CD4-positive, alpha-beta T cell (primary cell): Measurements from ENCODE around the gene ATN1. TPM values are rescaled to one million over a fixed set of nuclear protein-coding genes. Genes with fewer than 3 reads are reported as not detected.

Source experiments
- ATAC-seq: fragments of 200-7000 bp; cut with Tn5 transposase; one replicate; pipeline ENCODE4 v1.10.0; 2022; ENCODE audit warnings: mild to moderate bottlenecking; ENCODE audit not compliant: poor library complexity
- CTCF ChIA-PET: fragments of 350-600 bp; sonication (Branson Sonifier 250); formaldehyde crosslinking; loops from one replicate; lab custom pipeline; 2021; ENCODE audit warnings: antibody characterized with exemption, inconsistent platforms; lab: Charles Lee
- POLR2A ChIA-PET: fragments of 350-600 bp; sonication (Branson Sonifier 250); formaldehyde crosslinking; loops from one replicate; lab custom pipeline; 2021; ENCODE audit warnings: antibody characterized with exemption, inconsistent platforms; lab: Charles Lee
- DNase-seq, 14 experiments: peaks; one replicate each; pipeline ENCODE4 v3.0.0-alpha.2; 2013 to 2020; ENCODE audit warnings: mixed read lengths in 2 of 14
- H3K27ac ChIP-seq, 2 donors: one replicate each; pipeline versions ENCODE4 v1.5.1 to v1.7.0; 2013; ENCODE audit warnings: low read length in 2 of 2, low read depth in 1 of 2, mild to moderate bottlenecking in 1 of 2
- H3K27me3 ChIP-seq, 2 experiments: 1 replicate in 1 of 2; 2 replicates in 1 of 2; pipeline versions ENCODE4 v1.6.1 to v1.7.0; 2013; ENCODE audit warnings: low read length in 2 of 2, control low read depth in 1 of 2, mild to moderate bottlenecking in 1 of 2, moderate library complexity in 1 of 2; ENCODE audit not compliant: insufficient read depth in 2 of 2, control insufficient read depth in 1 of 2
- H3K36me3 ChIP-seq: one replicate; pipeline ENCODE4 v1.6.1; 2013; ENCODE audit warnings: low read length, control low read depth; ENCODE audit not compliant: insufficient read depth
- H3K4me1 ChIP-seq: one replicate; pipeline ENCODE4 v1.6.1; 2013; ENCODE audit warnings: low read length, control low read depth; ENCODE audit not compliant: insufficient read depth
- H3K4me3 ChIP-seq: one replicate; pipeline ENCODE4 v1.5.1; 2013; ENCODE audit warnings: mild to moderate bottlenecking, low read length, moderate library complexity
- H3K9me3 ChIP-seq, 2 experiments: 1 replicate in 1 of 2; 2 replicates in 1 of 2; pipeline versions ENCODE4 v1.6.1 to v1.7.0; 2013; ENCODE audit warnings: low read length in 2 of 2, mild to moderate bottlenecking in 2 of 2, control low read depth in 1 of 2, moderate library complexity in 1 of 2; ENCODE audit not compliant: control insufficient read depth in 1 of 2, insufficient read depth in 1 of 2
- H3K27ac Mint-ChIP-seq: one replicate; pipeline ENCODE4 v1.8.0; 2020; ENCODE audit warnings: mixed read lengths
- H3K27me3 Mint-ChIP-seq: one replicate; pipeline ENCODE4 v1.8.0; 2021; ENCODE audit warnings: mixed read lengths
- H3K36me3 Mint-ChIP-seq: one replicate; pipeline ENCODE4 v1.8.0; 2021; ENCODE audit warnings: low read depth, mixed read lengths
- H3K4me1 Mint-ChIP-seq: one replicate; pipeline ENCODE4 v1.8.0; 2021; ENCODE audit warnings: low read depth, mixed read lengths
- H3K4me3 Mint-ChIP-seq: one replicate; pipeline ENCODE4 v1.8.0; 2020; ENCODE audit warnings: mild to moderate bottlenecking, mixed read lengths
- H3K9me3 Mint-ChIP-seq: one replicate; pipeline ENCODE4 v1.8.0; 2020; ENCODE audit warnings: mixed read lengths
- intact Hi-C, 2 experiments: fragments of 100-400 bp; cut with DNase I in 1 of 2; cut with micrococcal nuclease in 1 of 2; formaldehyde crosslinking; loops; one replicate each; pipeline versions ENCODE4 v1.15.1 to v1.9.0; 2023 to 2025; cut with DNase I, micrococcal nuclease
- total RNA-seq, 174 experiments: library from RNA in 2 of 174; stranded (reverse) in 2 of 174; gene quantifications; one replicate each; pipeline ENCODE4 v1.2.3 and lab custom pipeline; 2021 to 2026
- TF ChIP-seq, protein P1 (sequence below): fragments of 200-600 bp; IDR thresholded peaks from one replicate; pipeline ENCODE4 v1.8.0; 2022; ENCODE audit warnings: antibody characterized with exemption, mild to moderate bottlenecking

The ATN1 gene
- total RNA-seq, 2 experiments from 2014 or later, result 28.7 to 29.6 TPM

- Mint-ChIP-seq H3K27ac (peak overlapping the region; percentile 97), H3K27me3 (no peaks in the 10 kb centered on the region), H3K4me1 (peaks cover 87% of the 10 kb centered on the region), H3K4me3 (peak overlapping the region; percentile 87), H3K36me3 (peaks cover 42% of the 10 kb centered on the region), H3K9me3 (no peaks in the 10 kb centered on the region)
- Histone ChIP-seq H3K4me3 (peak overlapping the region; percentile 27), H3K9me3 (no peaks in the 10 kb centered on the region), H3K27ac (peak overlapping the region; percentile 96 to 98), H3K27me3 (no peaks in the 10 kb centered on the region), H3K4me1 (peaks cover 93% of the 10 kb centered on the region), H3K36me3 (peaks cover 25% of the 10 kb centered on the region)
- DNase-seq (peak in 4 of 14 experiments; percentile 47 to 74 (median 70)), ATAC-seq (no peak)
- POLR2A ChIA-PET, result interaction anchor here (0.6 to 11.6 kb wide), 3 partner anchors 10 to 159 kb away, joined by 3 to 963 read pairs (median 26); partner anchors contain the start of gene PTPN6
- CTCF ChIA-PET, result interaction anchor here (0.8 to 10.8 kb wide), 6 partner anchors 11 to 160 kb away, joined by 3 to 324 read pairs (median 3); partner anchors contain the start of genes C1RL and LPCAT3
- TF ChIP-seq, protein P1, sequence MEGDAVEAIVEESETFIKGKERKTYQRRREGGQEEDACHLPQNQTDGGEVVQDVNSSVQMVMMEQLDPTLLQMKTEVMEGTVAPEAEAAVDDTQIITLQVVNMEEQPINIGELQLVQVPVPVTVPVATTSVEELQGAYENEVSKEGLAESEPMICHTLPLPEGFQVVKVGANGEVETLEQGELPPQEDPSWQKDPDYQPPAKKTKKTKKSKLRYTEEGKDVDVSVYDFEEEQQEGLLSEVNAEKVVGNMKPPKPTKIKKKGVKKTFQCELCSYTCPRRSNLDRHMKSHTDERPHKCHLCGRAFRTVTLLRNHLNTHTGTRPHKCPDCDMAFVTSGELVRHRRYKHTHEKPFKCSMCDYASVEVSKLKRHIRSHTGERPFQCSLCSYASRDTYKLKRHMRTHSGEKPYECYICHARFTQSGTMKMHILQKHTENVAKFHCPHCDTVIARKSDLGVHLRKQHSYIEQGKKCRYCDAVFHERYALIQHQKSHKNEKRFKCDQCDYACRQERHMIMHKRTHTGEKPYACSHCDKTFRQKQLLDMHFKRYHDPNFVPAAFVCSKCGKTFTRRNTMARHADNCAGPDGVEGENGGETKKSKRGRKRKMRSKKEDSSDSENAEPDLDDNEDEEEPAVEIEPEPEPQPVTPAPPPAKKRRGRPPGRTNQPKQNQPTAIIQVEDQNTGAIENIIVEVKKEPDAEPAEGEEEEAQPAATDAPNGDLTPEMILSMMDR, result no peak
- intact Hi-C loops, result no loop called here
Measured at GRCh38 chr12:6948873-6949594, 21.3 kb downstream of the ATN1 start.

DNA sequence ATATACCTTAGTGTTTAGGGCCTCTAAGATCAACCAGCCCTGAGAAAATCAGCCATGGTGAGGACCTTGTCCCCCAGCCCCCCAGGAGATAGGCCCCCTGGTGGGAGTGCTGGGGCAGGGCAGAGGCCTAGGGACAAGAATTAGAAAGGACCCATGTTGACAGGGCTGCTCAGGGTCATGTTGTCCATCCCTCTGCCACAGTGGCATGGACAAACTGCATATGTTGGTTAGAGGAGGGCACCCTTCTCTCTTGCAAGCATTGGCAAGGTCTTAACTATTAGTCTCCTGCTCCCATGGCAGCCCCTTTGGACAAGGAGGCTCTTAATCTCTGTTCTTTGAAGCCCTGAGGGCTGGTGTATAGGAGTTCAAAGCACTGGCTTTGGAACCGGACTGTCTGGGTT is 22.6 kb downstream of the ATN1 start:
- H3K27ac ChIP-seq, result peak overlapping the region; percentile 80 to 96
- ATAC-seq (peak; percentile 6), DNase-seq (peak in 3 of 14 experiments; percentile 48 to 71 (median 66))
- no peaks in the 10 kb centered on the region for H3K27me3 ChIP-seq
- H3K4me3 ChIP-seq, result peak overlapping the region; percentile 98
- H3K9me3 ChIP-seq, result no peaks in the 10 kb centered on the region
- peaks cover 94% of the 10 kb centered on the region for H3K4me1 ChIP-seq
- Mint-ChIP-seq H3K27ac (peak overlapping the region; percentile 97), H3K9me3 (no peaks in the 10 kb centered on the region), H3K4me1 (peaks cover 89% of the 10 kb centered on the region), H3K27me3 (no peaks in the 10 kb centered on the region), H3K4me3 (peak overlapping the region; percentile 100), H3K36me3 (peaks cover 44% of the 10 kb centered on the region)
- ChIA-PET POLR2A (interaction anchor here (1.0 to 11.6 kb wide), 5 partner anchors 9 to 78 kb away, joined by 3 to 963 read pairs (median 10); partner anchors contain the start of genes ATN1, PTPN6 and SPSB2), CTCF (interaction anchor here (1.0 to 10.8 kb wide), 4 partner anchors 10 to 159 kb away, joined by 3 to 324 read pairs (median 4); partner anchors contain the start of gene C1RL)
- TF ChIP-seq, protein P1, result peak; percentile 40
- H3K36me3 ChIP-seq, result peaks cover 34% of the 10 kb centered on the region
- intact Hi-C loops, result loop anchor here in 1 of 2 experiments (5.0 kb wide), 1 partner anchor 98 kb away; the partner anchor contains the start of genes CDCA3 and USP5

- H3K9me3 Mint-ChIP-seq, result no peaks in the 10 kb centered on the region
- ATAC-seq, result peak; percentile 30
- peak in 11 of 14 experiments; percentile 45 to 86 (median 66) for DNase-seq
- Histone ChIP-seq H3K27me3 (no peaks in the 10 kb centered on the region), H3K4me1 (peaks cover 94% of the 10 kb centered on the region), H3K4me3 (peak within 1 kb of the TSS; percentile 98), H3K9me3 (no peaks in the 10 kb centered on the region), H3K27ac (peak within 1 kb of the TSS; percentile 80 to 96), H3K36me3 (peaks cover 34% of the 10 kb centered on the region)
- H3K27me3 Mint-ChIP-seq, result no peaks in the 10 kb centered on the region
- peaks cover 89% of the 10 kb centered on the region for H3K4me1 Mint-ChIP-seq
- ChIA-PET POLR2A (interaction anchor here (0.6 to 16.4 kb wide), 8 partner anchors 3 to 227 kb away, joined by 3 to 963 read pairs (median 7); partner anchors contain the start of genes ATN1, C12orf57, COPS7A and LRRC23), CTCF (interaction anchor here (2.0 to 10.8 kb wide), 2 partner anchors 10 to 13 kb away, joined by 5 to 324 read pairs; no protein-coding TSS in a partner anchor)
- TF ChIP-seq, protein P1, result no peak
- H3K4me3 Mint-ChIP-seq, result peak within 1 kb of the TSS; percentile 100
- peaks cover 50% of the 10 kb centered on the region for H3K36me3 Mint-ChIP-seq
- H3K27ac Mint-ChIP-seq, result peak within 1 kb of the TSS; percentile 97
- intact Hi-C loops, result loop anchor here in 1 of 2 experiments (5.0 kb wide), 1 partner anchor 99 kb away; the partner anchor contains the start of genes CDCA3 and USP5
Measured at GRCh38 chr12:6950811-6951540, 23.2 kb downstream of the ATN1 start, which contains the start of gene PTPN6. Gene PTPN6, plus strand, starts transcription at chr12:6951356. Its CDS starts 157 bp downstream, at chr12:6951513.
